Mammary epithelial cell (primary cell): ENCODE data around the gene ATMIN.

Experiments
- CTCF ChIP-seq, 2 donors: IDR thresholded peaks in 1 of 2; conservative IDR thresholded peaks in 1 of 2; 2 replicates each; pipeline ENCODE4 v1.5.1; 2011 to 2012; ENCODE audit warnings: inconsistent platforms in 2 of 2, low read length in 2 of 2, mild to moderate bottlenecking in 2 of 2, control low read depth in 1 of 2, low read depth in 1 of 2; ENCODE audit not compliant: insufficient read depth in 1 of 2; ENCODE audit errors: extremely low read depth in 1 of 2
- EZH2 ChIP-seq: IDR thresholded peaks from 2 replicates; pipeline ENCODE4 v1.6.1; 2012; ENCODE audit warnings: low read length, inconsistent platforms, borderline replicate concordance

- no peak for TF ChIP-seq CTCF (conservative IDR thresholded peaks at IDR 0.05 in 1 of 2, IDR thresholded peaks at IDR 0.05 in 1 of 2; ENCODE audit: extremely low read depth in 1 of 2, insufficient read depth in 1 of 2, low read depth in 1 of 2, low read length in 2 of 2)
- TF ChIP-seq EZH2 = no peak
Observed at GRCh38 chr16:81001330-81001729, 34.3 kb upstream of the ATMIN start.
